H1 (cell line): ENCODE data around the gene C6orf62. TPM values are rescaled to one million over a fixed set of nuclear protein-coding genes. Genes with fewer than 3 reads are reported as not detected.

Source experiments
- CTCF ChIA-PET: fragments of 300-600 bp; sonication (Branson Sonifier 250); formaldehyde crosslinking; loops from one replicate; lab custom pipeline; 2021; ENCODE audit not compliant: partially characterized antibody; lab: Charles Lee
- POLR2A ChIA-PET: fragments of 300-600 bp; sonication (Branson Sonifier 250); formaldehyde crosslinking; loops from one replicate; lab custom pipeline; 2021; ENCODE audit warnings: inconsistent platforms; ENCODE audit not compliant: partially characterized antibody; lab: Charles Lee
- DNase-seq, 2 experiments: peaks; one replicate each; pipeline versions ENCODE4 v3.0.0 to v3.0.0-alpha.2; 2010 to 2022; ENCODE audit warnings: low spot score in 2 of 2, low read depth in 1 of 2, mixed read lengths in 1 of 2
- FAIRE-seq: peaks from 2 replicates; lab custom pipeline; 2011; peaks lifted over from hg19 to GRCh38; lab: Jason Lieb, UNC
- H2AFZ ChIP-seq: 2 replicates; pipeline ENCODE4 v1.8.1; 2012; ENCODE audit warnings: low read length, inconsistent platforms
- H2AK5ac ChIP-seq: 2 replicates; pipeline ENCODE4 v1.6.1; 2013; ENCODE audit warnings: low read depth, low read length
- H2BK120ac ChIP-seq: replicated peaks from 2 replicates; pipeline ENCODE3; 2013; ENCODE audit warnings: low read depth, low read length, inconsistent platforms
- H2BK12ac ChIP-seq: 2 replicates; pipeline ENCODE4 v1.6.1; 2013; ENCODE audit warnings: low read depth, low read length
- H2BK15ac ChIP-seq: 2 replicates; pipeline ENCODE4 v1.6.1; 2013; ENCODE audit warnings: low read length
- H2BK20ac ChIP-seq: 2 replicates; pipeline ENCODE4 v1.6.1; 2013; ENCODE audit warnings: low read length
- H2BK5ac ChIP-seq: 2 replicates; pipeline ENCODE4 v1.6.1; 2013; ENCODE audit warnings: low read depth, low read length
- H3K14ac ChIP-seq: 2 replicates; pipeline ENCODE4 v1.6.1; 2013; ENCODE audit warnings: inconsistent platforms; ENCODE audit not compliant: insufficient read length
- H3K18ac ChIP-seq: 2 replicates; pipeline ENCODE4 v1.6.1; 2013; ENCODE audit warnings: low read length; ENCODE audit errors: extremely low read depth
- H3K23ac ChIP-seq: 2 replicates; pipeline ENCODE4 v1.6.1; 2013; ENCODE audit warnings: inconsistent platforms; ENCODE audit not compliant: insufficient read length
- H3K23me2 ChIP-seq: 2 replicates; pipeline ENCODE4 v1.6.1; 2013; ENCODE audit warnings: low read depth, low read length
- H3K27ac ChIP-seq: 2 replicates; pipeline ENCODE4 v1.6.1; 2011; ENCODE audit warnings: low read depth, low read length, inconsistent platforms
- H3K27me3 ChIP-seq, 4 experiments: replicated peaks in 1 of 4; 1 replicate in 1 of 4; 2 replicates in 3 of 4; pipeline versions ENCODE4 v1.6.1 to v1.8.1; 2011 to 2013; ENCODE audit warnings: low read length in 3 of 4, mild to moderate bottlenecking in 3 of 4, inconsistent platforms in 2 of 4, mixed read lengths in 2 of 4, moderate library complexity in 1 of 4; ENCODE audit not compliant: control insufficient read depth in 3 of 4, insufficient read depth in 3 of 4; ENCODE audit errors: extremely low read depth in 1 of 4
- H3K36me3 ChIP-seq, 4 experiments: 2 replicates each; pipeline versions ENCODE4 v1.6.1 to v1.8.1; 2011 to 2013; ENCODE audit warnings: mild to moderate bottlenecking in 4 of 4, low read length in 3 of 4, moderate library complexity in 2 of 4, control low read depth in 1 of 4, inconsistent platforms in 1 of 4; ENCODE audit not compliant: insufficient read depth in 4 of 4, control insufficient read depth in 2 of 4
- H3K4ac ChIP-seq: replicated peaks from 2 replicates; pipeline ENCODE3; 2013; ENCODE audit warnings: low read length, low read depth, mixed read lengths, inconsistent platforms; ENCODE audit not compliant: insufficient read length
- H3K4me1 ChIP-seq, 4 experiments: replicated peaks in 1 of 4; 1 replicate in 1 of 4; 2 replicates in 3 of 4; pipeline versions ENCODE4 v1.6.1 to v1.8.1; 2011 to 2013; ENCODE audit warnings: low read length in 3 of 4, inconsistent platforms in 2 of 4, mixed read lengths in 1 of 4; ENCODE audit not compliant: insufficient read depth in 4 of 4, control insufficient read depth in 3 of 4
- H3K4me2 ChIP-seq, 2 experiments: 2 replicates each; pipeline versions ENCODE4 v1.6.1 to v1.8.1; 2011 to 2013; ENCODE audit warnings: low read depth in 2 of 2, low read length in 2 of 2, control low read depth in 1 of 2, inconsistent platforms in 1 of 2, mild to moderate bottlenecking in 1 of 2; ENCODE audit not compliant: insufficient read depth in 1 of 2
- H3K4me3 ChIP-seq, 4 experiments: fragments of 200-600, 300-600 bp in 1 of 4; sonication (generic), shearing (Covaris generic), sonication (Bioruptor Twin) in 1 of 4; 2 replicates each; pipeline versions ENCODE4 v1.5.1 to v1.8.1; 2011 to 2016; ENCODE audit warnings: low read length in 4 of 4, low read depth in 3 of 4, control low read depth in 2 of 4, inconsistent platforms in 2 of 4, mild to moderate bottlenecking in 2 of 4, mixed read lengths in 1 of 4, moderate library complexity in 1 of 4; ENCODE audit not compliant: insufficient read depth in 2 of 4; ENCODE audit errors: extremely low read depth in 1 of 4
- H3K56ac ChIP-seq: replicated peaks from 2 replicates; pipeline ENCODE3; 2013; ENCODE audit warnings: low read depth, mild to moderate bottlenecking, mixed read lengths, low read length, inconsistent platforms; ENCODE audit not compliant: insufficient read length
- H3K79me1 ChIP-seq: 2 replicates; pipeline ENCODE4 v1.6.1; 2013; ENCODE audit warnings: low read depth, low read length, control low read depth
- H3K79me2 ChIP-seq, 2 experiments: 2 replicates each; pipeline versions ENCODE4 v1.6.1 to v1.8.1; 2012 to 2013; ENCODE audit warnings: low read length in 2 of 2, mild to moderate bottlenecking in 2 of 2, inconsistent platforms in 1 of 2; ENCODE audit not compliant: insufficient read depth in 2 of 2, control insufficient read depth in 1 of 2
- H3K9ac ChIP-seq, 4 experiments: replicated peaks in 1 of 4; 1 replicate in 1 of 4; 2 replicates in 3 of 4; pipeline versions ENCODE4 v1.6.1 to v1.8.1; 2011 to 2013; ENCODE audit warnings: low read depth in 3 of 4, low read length in 3 of 4, control low read depth in 2 of 4, mild to moderate bottlenecking in 2 of 4, moderate library complexity in 2 of 4, inconsistent platforms in 1 of 4; ENCODE audit errors: extremely low read depth in 1 of 4
- H3K9me3 ChIP-seq, 2 experiments: 2 replicates each; pipeline versions ENCODE4 v1.6.1 to v1.8.1; 2012 to 2013; ENCODE audit warnings: mild to moderate bottlenecking in 2 of 2, moderate library complexity in 2 of 2, control low read depth in 1 of 2, inconsistent platforms in 1 of 2, low read depth in 1 of 2, low read length in 1 of 2, mixed read lengths in 1 of 2; ENCODE audit not compliant: insufficient read depth in 2 of 2
- H4K20me1 ChIP-seq, 2 experiments: replicated peaks in 1 of 2; 2 replicates each; pipeline versions ENCODE3 to v1.8.1; 2011 to 2013; ENCODE audit warnings: inconsistent platforms in 2 of 2, low read length in 2 of 2, mild to moderate bottlenecking in 1 of 2; ENCODE audit not compliant: insufficient read depth in 2 of 2, control insufficient read depth in 1 of 2
- H4K5ac ChIP-seq: 2 replicates; pipeline ENCODE4 v1.6.1; 2013; ENCODE audit warnings: low read length, low read depth, mixed read lengths, inconsistent platforms; ENCODE audit not compliant: insufficient read length
- H4K8ac ChIP-seq: 2 replicates; pipeline ENCODE4 v1.8.0; 2013; ENCODE audit warnings: mild to moderate bottlenecking, moderate library complexity, low read length, inconsistent platforms; ENCODE audit not compliant: insufficient read depth; ENCODE audit errors: extremely low read depth
- H4K91ac ChIP-seq: replicated peaks from 2 replicates; pipeline ENCODE3; 2013; ENCODE audit warnings: low read length, mixed read lengths, inconsistent platforms; ENCODE audit not compliant: insufficient read length
- CTBP2 ChIP-seq: IDR thresholded peaks from 2 replicates; pipeline ENCODE4 v1.7.0; 2011; ENCODE audit warnings: borderline replicate concordance, mild to moderate bottlenecking, moderate library complexity, mixed read lengths, low read length; ENCODE audit not compliant: insufficient read depth, insufficient read length
- GTF2F1 ChIP-seq: IDR thresholded peaks from 2 replicates; pipeline ENCODE4 v1.6.1; 2012; ENCODE audit warnings: low read depth, low read length, improper control_type of control experiment, borderline replicate concordance
- JUND ChIP-seq: IDR thresholded peaks from 2 replicates; pipeline ENCODE4 v1.6.1; 2011; ENCODE audit warnings: mild to moderate bottlenecking, improper control_type of control experiment, low read length
- SIX5 ChIP-seq: IDR thresholded peaks from 2 replicates; pipeline ENCODE4 v1.6.1; 2011; ENCODE audit warnings: mild to moderate bottlenecking, low read depth, low read length
- SP4 ChIP-seq: IDR thresholded peaks from 2 replicates; pipeline ENCODE4 v1.6.1; 2012; ENCODE audit warnings: low read length, inconsistent platforms
- WGBS, 2 experiments: shearing (Covaris generic) in 1 of 2; methylation state at CpG; one replicate each; pipeline versions ENCODE4 v1.1.6 to v1.1.7; 2013 to 2015; ENCODE audit warnings: low lambda C conversion rate in 2 of 2, mixed read lengths in 2 of 2, inconsistent platforms in 1 of 2, low coverage in 1 of 2, missing lambda C conversion rate in 1 of 2; ENCODE audit not compliant: insufficient replicate concordance in 2 of 2, insufficient coverage in 1 of 2, insufficient read length in 1 of 2; ENCODE audit errors: extremely low coverage in 1 of 2, missing lambda C conversion rate in 1 of 2; 5-methylcytosine and 5-hydroxymethylcytosine counted together
- polyA plus RNA-seq, 7 experiments: library from polyadenylated mRNA; depleted of rRNA in 3 of 7; stranded (reverse) in 5 of 7; unstranded in 2 of 7; fragments of >200 nt in 5 of 7; fragments of 200-250 nt in 2 of 7; gene quantifications; 1 replicate in 5 of 7; 2 replicates in 1 of 7; 4 replicates in 1 of 7; pipeline versions ENCODE4 v1.2.1 to v1.2.3, GENCODE V29; 2011 to 2013; ENCODE audit warnings: missing spikeins in 2 of 7, mixed read lengths in 2 of 7
- total RNA-seq: library from RNA; stranded (reverse); fragmentation: NEBNext Ultra II Directional; extraction: Animal tissue kit (Norgen Biotek cat#: 25700); gene quantifications from 2 replicates; pipeline ENCODE4 v1.2.1, GENCODE V29; 2021

The C6orf62 gene
- total and polyA plus RNA-seq, 2 of the 8 experiments (the other 6 are each of a cell fraction or from before 2014, with no cell fraction given): 25.6 to 101 TPM

DNA sequence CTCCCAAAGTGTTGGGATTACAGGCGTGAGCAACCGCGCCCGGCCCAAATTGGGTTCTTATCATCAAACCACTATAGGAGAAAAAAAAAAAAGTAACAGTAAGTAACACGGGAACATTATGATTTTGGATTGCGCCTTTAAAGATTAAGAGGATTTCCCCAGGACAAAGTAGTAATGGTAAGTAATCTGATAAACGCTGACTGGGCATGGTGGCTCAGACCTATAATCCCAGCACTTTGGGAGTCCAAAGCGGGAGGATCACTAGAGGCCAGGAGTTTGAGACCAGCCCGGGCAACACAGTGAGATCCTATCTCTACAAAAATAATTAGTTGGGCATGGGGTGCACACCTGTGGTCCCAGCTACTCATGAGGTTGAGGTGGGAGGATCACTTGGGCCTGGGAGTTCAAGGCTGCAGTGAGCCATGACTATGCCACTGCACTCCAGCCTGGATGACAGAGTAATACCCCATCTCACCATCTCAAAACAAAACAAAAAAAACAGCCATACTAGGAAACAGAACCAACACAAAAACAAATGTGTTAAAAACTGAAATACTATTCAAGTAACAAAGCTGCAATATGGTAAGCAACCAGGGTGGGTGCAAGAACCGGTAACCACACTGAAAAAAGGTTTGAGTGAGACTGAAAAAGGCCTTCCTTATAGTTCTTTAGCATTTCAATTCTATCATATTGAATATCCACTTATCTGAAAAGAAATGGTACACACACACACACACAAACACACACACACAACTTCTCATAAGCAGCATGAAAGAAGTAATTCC, 8.2 kb downstream of the C6orf62 start:
- Histone ChIP-seq H3K9me3 (no peaks in the 10 kb centered on the region), H3K27ac (no peak overlapping the region), H3K79me1 (no peaks in the 10 kb centered on the region), H2BK5ac (no peak overlapping the region), H3K4ac (no peak overlapping the region), H3K27me3 (no peaks in the 10 kb centered on the region), H2BK120ac (no peak overlapping the region), H3K56ac (no peak overlapping the region), H3K18ac (no peak overlapping the region), H3K9ac (no peak overlapping the region), H4K8ac (no peak overlapping the region), H4K5ac (no peak overlapping the region), H2AK5ac (no peak overlapping the region), H2AFZ (no peak overlapping the region), H2BK20ac (no peak overlapping the region), H4K20me1 (peaks cover 0 to 10% of the 10 kb centered on the region in 2 experiments), H3K23me2 (no peaks in the 10 kb centered on the region), H2BK15ac (no peak overlapping the region), H3K4me2 (no peak overlapping the region), H3K14ac (no peak overlapping the region), H3K36me3 (peaks cover 35 to 100% (median 81%) of the 10 kb centered on the region in 4 experiments), H3K4me1 (no peaks in the 10 kb centered on the region), H3K23ac (no peak overlapping the region), H2BK12ac (no peak overlapping the region), H4K91ac (no peak overlapping the region), H3K4me3 (no peak overlapping the region), H3K79me2 (peaks cover 0 to 52% of the 10 kb centered on the region in 2 experiments; a peak in 2 of 4 replicates)
- FAIRE-seq (no peak), DNase-seq (no peak)
- TF ChIP-seq SP4: no peak
- TF ChIP-seq SIX5: no peak
- TF ChIP-seq JUND: no peak
- no peak for TF ChIP-seq GTF2F1
- no peak for TF ChIP-seq CTBP2
- ChIA-PET POLR2A (interaction anchor here (0.7 to 3.2 kb wide), 8 partner anchors 8 to 304 kb away, joined by 3 to 19 read pairs (median 3); partner anchors contain the start of genes C6orf62 and GMNN), CTCF (interaction anchor here (0.6 to 1.4 kb wide), 3 partner anchors 127 to 294 kb away, joined by 3 to 4 read pairs (median 3); no protein-coding TSS in a partner anchor)
- WGBS, 2 experiments: 93% methylated on average over 10 of the region's 10 CpGs; no CpG with 5 or more reads in 1 of the 2 experiments
